K562 treated with DMSO at 1 percent for 24 hours (cell line): Measurements from ENCODE around the gene MEF2C. TPM values are rescaled to one million over a fixed set of nuclear protein-coding genes. Genes with fewer than 3 reads are reported as not detected.

Source experiments
- total RNA-seq: library from RNA; unstranded; fragments of 300-600 nt; gene quantifications from 2 replicates; pipeline ENCODE4 v1.2.3, GENCODE V29; 2022; ENCODE audit warnings: low read depth; ENCODE audit not compliant: insufficient read depth

The MEF2C gene
- 13.6 and 19.5 TPM in 2 replicates for total RNA-seq

DNA sequence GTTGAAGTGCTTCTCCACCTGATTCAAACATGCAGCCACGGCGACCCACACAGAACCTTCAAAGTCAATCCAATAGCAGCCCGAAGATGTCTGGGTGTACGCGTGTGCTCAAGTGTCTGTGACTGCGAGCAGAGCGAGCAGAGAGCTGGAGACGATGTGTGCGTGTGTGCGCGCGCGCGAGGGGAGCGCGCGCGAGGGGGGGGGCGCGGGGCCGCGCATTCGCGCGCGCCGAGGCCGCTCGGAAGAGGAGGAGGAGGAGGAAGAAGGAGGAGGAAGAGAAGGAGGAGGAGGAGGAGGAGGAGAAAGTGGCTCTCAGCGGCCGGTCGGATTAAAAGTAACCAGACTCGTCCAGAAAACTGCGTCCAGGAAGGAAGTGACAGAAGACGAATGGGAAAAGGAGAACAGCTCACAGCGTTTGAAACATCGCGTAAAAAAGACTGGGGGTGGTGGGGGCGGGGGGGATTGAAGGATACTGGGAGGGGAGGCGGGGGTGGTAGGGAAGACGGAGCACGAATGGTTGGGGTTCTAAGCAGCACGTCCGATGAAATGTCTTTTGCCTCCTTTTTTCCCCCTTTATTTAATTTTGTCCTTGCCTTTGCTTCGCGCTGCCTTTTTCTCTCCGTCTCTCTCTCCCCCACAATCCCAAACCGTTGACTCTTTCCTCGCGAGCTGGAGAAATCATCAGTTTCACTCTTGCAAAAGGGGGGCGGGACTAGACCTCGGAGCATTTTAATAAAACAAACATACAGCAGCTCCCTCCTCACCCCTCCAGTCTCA is at the start of gene MEF2C:
Gene MEF2C (minus strand): TSS at position 126 of the 777 bp plus-strand sequence. CDS start 59,396 bp downstream, outside the sequence.

